ENCODE data around the gene ADCY6. TPM values are rescaled to one million over a fixed set of nuclear protein-coding genes. Genes with fewer than 3 reads are reported as not detected.

ADCY6 gene
- total RNA-seq, 1 donor from 2014 or later, result 128 TPM

DNA sequence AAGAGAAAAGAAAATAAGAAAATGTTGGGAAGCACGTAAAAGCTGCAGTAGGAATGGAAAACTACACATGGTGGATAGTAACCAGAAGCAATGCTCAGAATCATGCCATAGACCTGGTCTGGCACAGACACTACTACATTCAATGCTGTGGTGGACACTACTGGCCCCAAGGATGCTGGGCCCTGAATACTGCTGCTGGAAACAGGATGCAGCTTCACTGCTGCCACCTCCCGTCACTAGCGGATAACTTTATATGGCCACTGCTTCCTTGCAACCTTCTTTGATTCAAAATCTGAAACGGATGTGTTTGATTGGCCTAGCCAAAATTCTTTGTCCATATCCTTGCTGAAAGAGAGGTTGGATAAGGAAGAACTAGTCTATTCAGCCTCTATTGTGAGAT lies 30.7 kb downstream of the ADCY6 start:
- TF ChIP-seq, protein P1, sequence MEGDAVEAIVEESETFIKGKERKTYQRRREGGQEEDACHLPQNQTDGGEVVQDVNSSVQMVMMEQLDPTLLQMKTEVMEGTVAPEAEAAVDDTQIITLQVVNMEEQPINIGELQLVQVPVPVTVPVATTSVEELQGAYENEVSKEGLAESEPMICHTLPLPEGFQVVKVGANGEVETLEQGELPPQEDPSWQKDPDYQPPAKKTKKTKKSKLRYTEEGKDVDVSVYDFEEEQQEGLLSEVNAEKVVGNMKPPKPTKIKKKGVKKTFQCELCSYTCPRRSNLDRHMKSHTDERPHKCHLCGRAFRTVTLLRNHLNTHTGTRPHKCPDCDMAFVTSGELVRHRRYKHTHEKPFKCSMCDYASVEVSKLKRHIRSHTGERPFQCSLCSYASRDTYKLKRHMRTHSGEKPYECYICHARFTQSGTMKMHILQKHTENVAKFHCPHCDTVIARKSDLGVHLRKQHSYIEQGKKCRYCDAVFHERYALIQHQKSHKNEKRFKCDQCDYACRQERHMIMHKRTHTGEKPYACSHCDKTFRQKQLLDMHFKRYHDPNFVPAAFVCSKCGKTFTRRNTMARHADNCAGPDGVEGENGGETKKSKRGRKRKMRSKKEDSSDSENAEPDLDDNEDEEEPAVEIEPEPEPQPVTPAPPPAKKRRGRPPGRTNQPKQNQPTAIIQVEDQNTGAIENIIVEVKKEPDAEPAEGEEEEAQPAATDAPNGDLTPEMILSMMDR (IDR thresholded peaks at IDR 0.05; ENCODE audit: unreplicated experiment), result no peak
- no peak overlapping the region for H3K4me3 Mint-ChIP-seq (ENCODE audit: low read depth)

DNA sequence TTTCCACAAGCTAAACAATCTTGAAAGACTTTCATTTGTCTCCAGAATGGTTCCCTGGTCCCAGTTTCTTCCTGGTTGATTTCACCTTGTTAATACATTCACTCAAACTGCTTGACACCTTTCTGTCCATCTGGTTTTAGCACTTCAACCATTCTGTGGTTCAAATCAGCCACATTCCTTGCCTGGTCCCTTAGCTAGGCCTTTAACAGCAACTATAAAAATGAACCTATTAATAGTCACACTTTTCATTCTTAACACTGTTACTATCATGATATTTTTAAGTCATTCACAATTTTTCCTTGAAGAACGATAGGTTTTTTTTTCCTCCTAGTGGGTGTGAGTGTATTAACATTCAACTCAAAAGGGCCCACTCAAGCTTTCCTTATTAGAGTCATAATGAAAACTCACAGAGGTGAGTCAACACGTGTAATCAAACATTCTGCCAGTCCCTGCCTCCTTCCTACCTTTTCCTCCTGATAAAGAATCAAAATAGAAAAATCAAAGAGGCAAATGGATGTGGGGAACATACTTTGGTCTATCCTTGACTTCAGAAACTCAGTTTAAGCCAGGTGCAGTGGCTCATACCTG lies 38.0 kb downstream of the ADCY6 start:
- peaks cover 4% of the 10 kb centered on the region for H3K4me1 Mint-ChIP-seq (ENCODE audit: low read depth)
- H3K9me3 Mint-ChIP-seq (ENCODE audit: low read depth), result no peaks in the 10 kb centered on the region
- peaks cover 7% of the 10 kb centered on the region for H3K27me3 Mint-ChIP-seq
- H3K27ac Mint-ChIP-seq, result no peak overlapping the region
- no peak overlapping the region for H3K4me3 Mint-ChIP-seq (ENCODE audit: low read depth)
- no peaks in the 10 kb centered on the region for H3K36me3 Mint-ChIP-seq (ENCODE audit: insufficient read depth)
- DNase-seq (ENCODE audit: low spot score, unreplicated experiment), result no peak
- TF ChIP-seq, protein P1 (IDR thresholded peaks at IDR 0.05; ENCODE audit: unreplicated experiment), result no peak

More for the DNA sequence above, 30.7 kb downstream of the ADCY6 start:
- H3K9me3 Mint-ChIP-seq (ENCODE audit: low read depth), result no peaks in the 10 kb centered on the region
- peak overlapping the region; percentile 76 for H3K27ac Mint-ChIP-seq
- H3K36me3 Mint-ChIP-seq (ENCODE audit: insufficient read depth), result no peaks in the 10 kb centered on the region
- DNase-seq (ENCODE audit: low spot score, unreplicated experiment), result no peak
- peaks cover 11% of the 10 kb centered on the region for H3K4me1 Mint-ChIP-seq (ENCODE audit: low read depth)
- no peaks in the 10 kb centered on the region for H3K27me3 Mint-ChIP-seq

DNA sequence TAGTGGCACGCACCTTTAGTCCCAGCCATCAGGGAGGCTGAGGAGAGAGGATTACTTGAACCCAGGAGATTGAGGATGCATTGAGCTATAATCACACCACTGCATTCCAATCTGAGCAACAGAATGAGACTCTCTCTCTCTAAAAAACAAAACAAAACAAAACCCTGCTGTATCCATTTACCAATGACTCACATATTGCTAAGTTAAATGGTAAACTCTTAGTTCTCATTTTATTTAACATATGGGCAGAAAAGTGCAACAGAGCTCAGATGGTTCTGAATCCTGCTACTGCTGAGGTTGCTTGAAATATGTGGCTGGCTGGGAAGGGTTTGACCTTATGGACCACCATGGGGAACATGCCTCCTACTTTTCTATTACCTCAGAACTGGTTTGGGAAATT lies 38.7 kb downstream of the ADCY6 start:
- Mint-ChIP-seq H3K4me1 (ENCODE audit: low read depth) (peaks cover 4% of the 10 kb centered on the region), H3K4me3 (ENCODE audit: low read depth) (no peak overlapping the region), H3K9me3 (ENCODE audit: low read depth) (no peaks in the 10 kb centered on the region), H3K27ac (no peak overlapping the region), H3K27me3 (peaks cover 7% of the 10 kb centered on the region), H3K36me3 (ENCODE audit: insufficient read depth) (no peaks in the 10 kb centered on the region)
- TF ChIP-seq, protein P1 (IDR thresholded peaks at IDR 0.05; ENCODE audit: unreplicated experiment), result no peak
- DNase-seq (ENCODE audit: low spot score, unreplicated experiment), result no peak

DNA sequence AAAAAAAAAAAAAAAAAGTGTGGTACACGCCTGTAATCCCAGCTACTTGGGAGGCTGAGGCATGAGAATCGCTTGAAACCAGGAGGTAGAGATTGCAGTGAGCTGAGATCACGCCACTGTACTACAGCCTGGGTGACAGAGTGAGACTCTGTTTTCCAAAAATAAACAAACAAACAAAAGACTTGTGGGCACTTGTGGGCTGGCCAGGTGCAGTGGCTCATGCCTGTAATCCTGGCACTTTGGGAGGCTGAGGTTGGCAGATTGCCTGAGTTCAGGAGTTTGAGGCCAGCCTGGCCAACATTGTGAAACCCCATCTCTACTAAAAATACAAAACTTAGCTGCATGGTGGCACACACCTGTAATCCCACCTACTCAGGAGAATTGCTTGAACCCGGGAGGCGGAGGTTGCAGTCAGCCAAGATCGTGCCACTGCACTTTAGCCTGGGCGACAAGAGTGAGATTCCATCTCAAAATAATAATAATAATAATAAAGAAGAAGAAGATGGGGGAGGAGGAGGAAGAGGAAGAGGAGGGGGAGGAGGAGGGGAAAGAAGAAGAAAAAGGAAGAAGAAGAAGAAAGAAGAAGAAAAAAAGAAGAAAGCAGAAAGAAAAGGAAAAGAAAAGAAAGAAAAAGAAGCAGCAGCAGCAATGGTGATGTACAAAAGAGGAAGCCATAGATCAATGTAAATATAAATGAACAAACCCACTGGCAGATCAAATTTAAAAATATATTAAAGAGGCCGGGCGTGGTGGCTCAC lies 44.5 kb downstream of the ADCY6 start:
- H3K4me1 Mint-ChIP-seq (ENCODE audit: low read depth), result no peaks in the 10 kb centered on the region
- H3K27me3 Mint-ChIP-seq, result peaks cover 16% of the 10 kb centered on the region
- H3K4me3 Mint-ChIP-seq (ENCODE audit: low read depth), result no peak overlapping the region
- TF ChIP-seq, protein P1 (IDR thresholded peaks at IDR 0.05; ENCODE audit: unreplicated experiment), result no peak
- no peaks in the 10 kb centered on the region for H3K9me3 Mint-ChIP-seq (ENCODE audit: low read depth)
- H3K36me3 Mint-ChIP-seq (ENCODE audit: insufficient read depth), result no peaks in the 10 kb centered on the region
- H3K27ac Mint-ChIP-seq, result no peak overlapping the region
- no peak for DNase-seq (ENCODE audit: low spot score, unreplicated experiment)

DNA sequence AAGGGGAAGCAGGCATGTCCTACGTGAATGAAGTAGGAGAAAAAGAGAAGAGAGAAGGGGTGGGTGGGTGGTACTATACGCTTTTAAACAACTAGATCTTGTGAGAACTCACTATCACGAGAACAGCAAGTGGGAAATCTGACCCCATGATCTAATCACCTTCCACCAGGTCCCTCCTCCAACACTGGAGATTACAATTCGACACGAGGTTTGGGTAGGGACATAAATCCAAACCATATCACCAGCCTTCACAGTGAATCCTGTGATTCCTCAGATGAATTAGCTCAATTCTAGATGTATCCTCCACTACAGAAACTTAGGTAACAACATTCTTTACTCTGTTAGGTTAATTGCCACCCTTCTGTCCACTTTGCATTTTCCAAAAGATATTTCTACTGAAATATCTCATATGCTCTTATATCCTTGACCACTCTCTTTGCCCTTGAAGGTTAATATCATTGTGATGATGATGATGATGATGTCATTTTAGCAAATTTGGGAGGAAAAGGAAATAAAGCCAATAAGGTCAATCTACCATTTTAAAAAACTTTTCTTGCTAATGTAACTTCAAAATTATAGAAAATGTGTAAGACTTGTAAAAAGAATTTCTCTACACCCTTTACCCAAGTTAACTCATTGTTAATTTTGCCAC lies 49.1 kb downstream of the ADCY6 start:
- H3K9me3 Mint-ChIP-seq (ENCODE audit: low read depth), result no peaks in the 10 kb centered on the region
- H3K36me3 Mint-ChIP-seq (ENCODE audit: insufficient read depth), result no peaks in the 10 kb centered on the region
- no peak for DNase-seq (ENCODE audit: low spot score, unreplicated experiment)
- peaks cover 16% of the 10 kb centered on the region for H3K27me3 Mint-ChIP-seq
- TF ChIP-seq, protein P1 (IDR thresholded peaks at IDR 0.05; ENCODE audit: unreplicated experiment), result no peak
- H3K4me1 Mint-ChIP-seq (ENCODE audit: low read depth), result no peaks in the 10 kb centered on the region
- no peak overlapping the region for H3K4me3 Mint-ChIP-seq (ENCODE audit: low read depth)
- no peak overlapping the region for H3K27ac Mint-ChIP-seq
